SU-DHL-6 (cell line): ENCODE measurements around the gene RINL.
A peak's percentile ranks its signal among the peaks of the same experiment; 100 is the strongest.
"Not testable (repeated sequence)": the region's sequence is repeated elsewhere in the genome, so short reads cannot be mapped to it uniquely, and the experiment has no call there.

Experiments
- H2AFZ ChIP-seq: fragments of 200-600 bp; sonication (generic); 2 replicates; pipeline ENCODE4 v1.6.1; 2014; ENCODE audit warnings: low read depth, mild to moderate bottlenecking, moderate library complexity, mixed read lengths, antibody characterized with exemption, low read length; ENCODE audit not compliant: severe bottlenecking
- H3F3A ChIP-seq: fragments of 200-600 bp; shearing (Covaris generic); 2 replicates; pipeline ENCODE4 v1.6.0; 2016; ENCODE audit warnings: antibody characterized with exemption, mild to moderate bottlenecking; ENCODE audit not compliant: insufficient read depth
- H3K27ac ChIP-seq: fragments of 200-600 bp; sonication (generic); 2 replicates; pipeline ENCODE4 v1.5.1; 2016; ENCODE audit warnings: low read depth, mild to moderate bottlenecking, low read length, moderate library complexity, mixed read lengths
- H3K27me3 ChIP-seq: fragments of 200-600 bp; sonication (generic), shearing (Covaris generic); 2 replicates; pipeline ENCODE4 v1.6.0; 2014; ENCODE audit warnings: mild to moderate bottlenecking, low read length
- H3K36me3 ChIP-seq: fragments of 200-600 bp; sonication (generic); 2 replicates; pipeline ENCODE4 v1.6.1; 2014; ENCODE audit warnings: mild to moderate bottlenecking, low read length, mixed read lengths
- H3K4me2 ChIP-seq: fragments of 300-600, 200-600 bp; shearing (Covaris generic), sonication (generic); 2 replicates; pipeline ENCODE4 v1.6.0; 2014; ENCODE audit warnings: low read length, low read depth, mild to moderate bottlenecking; ENCODE audit not compliant: poor library complexity, severe bottlenecking
- H3K4me3 ChIP-seq: fragments of 200-600 bp; sonication (generic); 2 replicates; pipeline ENCODE4 v1.5.1; 2014; ENCODE audit warnings: antibody characterized with exemption, low read length, mild to moderate bottlenecking, mixed read lengths; ENCODE audit not compliant: insufficient read depth, poor library complexity, severe bottlenecking
- H3K79me2 ChIP-seq: fragments of 200-600 bp; sonication (generic); 2 replicates; pipeline ENCODE4 v1.6.1; 2014; ENCODE audit warnings: mild to moderate bottlenecking, low read length, moderate library complexity; ENCODE audit not compliant: insufficient read depth
- H3K9ac ChIP-seq: fragments of 200-600 bp; sonication (generic); 2 replicates; pipeline ENCODE4 v1.7.0; 2014; ENCODE audit warnings: mild to moderate bottlenecking, low read length
- H3K9me2 ChIP-seq: fragments of 200-600 bp; sonication (generic); replicated peaks from 2 replicates; pipeline ENCODE4 v1.6.1; 2014; ENCODE audit warnings: low read length; ENCODE audit not compliant: insufficient read depth
- H3K9me3 ChIP-seq: fragments of 200-600 bp; sonication (generic); 2 replicates; pipeline ENCODE4 v1.6.1; 2014; ENCODE audit warnings: low read length, mixed read lengths; ENCODE audit not compliant: insufficient read depth
- H4K20me1 ChIP-seq: fragments of 200-600 bp; sonication (generic); 2 replicates; pipeline ENCODE4 v1.6.1; 2014; ENCODE audit warnings: low read depth, mild to moderate bottlenecking, antibody characterized with exemption, low read length, moderate library complexity, mixed read lengths
- CTCF ChIP-seq: fragments of 200-600 bp; sonication (generic); IDR thresholded peaks from one replicate; pipeline ENCODE4 v1.5.1; 2017; ENCODE audit warnings: antibody characterized with exemption, mild to moderate bottlenecking, low read length, moderate library complexity; ENCODE audit not compliant: insufficient read depth, poor library complexity, severe bottlenecking
- EZH2phosphoT487 ChIP-seq: fragments of 200-600 bp; sonication (generic), shearing (Covaris generic); conservative IDR thresholded peaks from 2 replicates; pipeline ENCODE4 v1.6.1; 2018; ENCODE audit warnings: mild to moderate bottlenecking, antibody characterized with exemption, low read length, moderate library complexity, mixed read lengths

RINL gene

GRCh38 chr19:38833092-38833425 is 45.0 kb downstream of the RINL start:
- H3K79me2 ChIP-seq: peaks cover 11% of the 10 kb centered on the region; the same call in 1 of the 2 replicates
- H3K27me3 ChIP-seq: no peaks in the 10 kb centered on the region
- H3F3A ChIP-seq: peaks cover 50% of the 10 kb centered on the region
- TF ChIP-seq CTCF (no peak), EZH2phosphoT487 (no peak)
- H3K27ac ChIP-seq: peak overlapping the region; percentile 43
- no peaks in the 10 kb centered on the region for H3K9me2 ChIP-seq
- peaks cover 4% of the 10 kb centered on the region; the same call in 1 of the 2 replicates for H3K36me3 ChIP-seq
- H3K4me3 ChIP-seq: no peak overlapping the region
- no peak overlapping the region for H2AFZ ChIP-seq
- no peaks in the 10 kb centered on the region; the same call in 1 of the 2 replicates for H4K20me1 ChIP-seq
- H3K4me2 ChIP-seq: no peak overlapping the region
- H3K9ac ChIP-seq: no peak overlapping the region
- no peaks in the 10 kb centered on the region for H3K9me3 ChIP-seq

DNA sequence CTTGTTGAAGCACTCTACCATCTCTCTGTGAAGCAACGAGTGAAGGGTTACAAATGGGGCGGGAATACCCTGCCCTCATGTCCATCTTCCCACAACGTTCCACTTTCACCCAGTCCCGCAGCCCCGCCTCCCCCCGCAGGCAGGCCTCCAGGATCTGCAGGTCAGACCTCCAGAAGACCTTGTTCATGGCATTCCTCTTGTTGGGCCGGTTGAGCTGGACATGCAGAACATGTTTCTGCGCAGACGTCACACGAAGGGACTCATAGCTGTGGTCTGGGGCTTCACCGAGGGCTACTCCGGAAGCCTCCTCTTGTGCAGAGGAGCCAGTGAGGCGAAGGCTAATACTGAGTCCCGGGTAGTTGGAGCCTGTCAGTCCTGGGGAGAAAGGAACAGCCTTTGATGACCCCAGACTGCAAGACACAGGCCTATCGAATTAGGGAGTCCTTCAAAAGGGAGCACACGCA is 46.9 kb downstream of the RINL start:
- TF ChIP-seq EZH2phosphoT487 (no peak), CTCF (no peak)
- Histone ChIP-seq H3F3A (peaks cover 31% of the 10 kb centered on the region), H3K27me3 (no peaks in the 10 kb centered on the region), H3K79me2 (peaks cover 11% of the 10 kb centered on the region; the same call in 1 of the 2 replicates), H2AFZ (peak overlapping the region; percentile 87), H3K36me3 (no peaks in the 10 kb centered on the region), H3K4me3 (peak overlapping the region; percentile 69), H3K4me2 (peak overlapping the region; percentile 65), H4K20me1 (no peaks in the 10 kb centered on the region), H3K9ac (peak overlapping the region; percentile 84), H3K9me2 (no peaks in the 10 kb centered on the region), H3K9me3 (no peaks in the 10 kb centered on the region), H3K27ac (peak overlapping the region; percentile 63)

GRCh38 chr19:38830039-38830733 is 47.9 kb downstream of the RINL start:
- Histone ChIP-seq H3K9me2 (no peaks in the 10 kb centered on the region), H3K9ac (peak overlapping the region; percentile 84), H3K4me3 (peak overlapping the region; percentile 69), H3K79me2 (peaks cover 11% of the 10 kb centered on the region; the same call in 1 of the 2 replicates), H3K4me2 (peak overlapping the region; percentile 65), H3K27ac (no peak overlapping the region), H4K20me1 (no peaks in the 10 kb centered on the region), H3K27me3 (no peaks in the 10 kb centered on the region), H2AFZ (no peak overlapping the region), H3K9me3 (no peaks in the 10 kb centered on the region), H3F3A (peaks cover 21% of the 10 kb centered on the region), H3K36me3 (no peaks in the 10 kb centered on the region)
- no peak for TF ChIP-seq CTCF
- no peak for TF ChIP-seq EZH2phosphoT487

- H3K36me3 ChIP-seq, H2AFZ ChIP-seq, H3K27ac ChIP-seq, H3K9ac ChIP-seq, H4K20me1 ChIP-seq, H3K27me3 ChIP-seq, H3K4me3 ChIP-seq, H3K9me3 ChIP-seq, H3K4me2 ChIP-seq, H3K9me2 ChIP-seq: not testable (repeated sequence)
- Histone ChIP-seq H3F3A (peaks cover 12% of the 10 kb centered on the region), H3K79me2 (peaks cover 11% of the 10 kb centered on the region; the same call in 1 of the 2 replicates)
Measured at GRCh38 chr19:38829203-38829602, 48.9 kb downstream of the RINL start.
